Cardiac muscle cell (in vitro differentiated cells and primary cell): ENCODE results near the gene ATG16L1. TPM values are rescaled to one million over a fixed set of nuclear protein-coding genes. Genes with fewer than 3 reads are reported as not detected.

ENCODE experiments used
- DNase-seq, 2 donors: peaks; one replicate each; pipeline versions ENCODE4 v3.0.0 to v3.0.0-alpha.2; 2010 to 2017; ENCODE audit warnings: low read depth in 1 of 2, low spot score in 1 of 2
- H3K27ac ChIP-seq: fragments of 200-600 bp; sonication (generic); 2 replicates; pipeline ENCODE4 v1.5.1; 2016
- H3K27me3 ChIP-seq: fragments of 200-600 bp; sonication (generic); 2 replicates; pipeline ENCODE4 v1.6.0; 2016; ENCODE audit warnings: control low read depth
- H3K36me3 ChIP-seq: fragments of 200-600 bp; sonication (generic); 2 replicates; pipeline ENCODE4 v1.5.1; 2016; ENCODE audit warnings: control low read depth
- H3K4me1 ChIP-seq: fragments of 200-600 bp; sonication (generic); 2 replicates; pipeline ENCODE4 v1.8.1; 2017; ENCODE audit warnings: low read depth, mild to moderate bottlenecking, mixed run types
- H3K4me3 ChIP-seq: fragments of 200-600 bp; sonication (generic); 2 replicates; pipeline ENCODE4 v1.5.1; 2016; ENCODE audit warnings: mild to moderate bottlenecking
- H3K9me3 ChIP-seq: fragments of 200-600 bp; sonication (generic); 2 replicates; pipeline ENCODE4 v1.5.1; 2017; ENCODE audit warnings: low read depth, mild to moderate bottlenecking, control low read depth
- CTCF ChIP-seq: IDR thresholded peaks from 2 replicates; pipeline ENCODE4 v1.5.1; 2012; ENCODE audit warnings: low read depth, mild to moderate bottlenecking, low read length
- polyA plus RNA-seq: library from polyadenylated mRNA; unstranded; fragments of >200 nt; fragmentation: Nextera tagmentation; extraction: Ambion mirVana; gene quantifications from 2 replicates; pipeline ENCODE4 v1.2.1, GENCODE V29; 2016
- total RNA-seq: library from RNA; depleted of rRNA; stranded (reverse); fragments of >200 nt; gene quantifications from 2 replicates; pipeline ENCODE4 v1.2.3, GENCODE V29; 2016

ATG16L1 gene
- total and polyA plus RNA-seq, 2 experiments from 2014 or later, result 18.5 to 36.1 TPM

DNA sequence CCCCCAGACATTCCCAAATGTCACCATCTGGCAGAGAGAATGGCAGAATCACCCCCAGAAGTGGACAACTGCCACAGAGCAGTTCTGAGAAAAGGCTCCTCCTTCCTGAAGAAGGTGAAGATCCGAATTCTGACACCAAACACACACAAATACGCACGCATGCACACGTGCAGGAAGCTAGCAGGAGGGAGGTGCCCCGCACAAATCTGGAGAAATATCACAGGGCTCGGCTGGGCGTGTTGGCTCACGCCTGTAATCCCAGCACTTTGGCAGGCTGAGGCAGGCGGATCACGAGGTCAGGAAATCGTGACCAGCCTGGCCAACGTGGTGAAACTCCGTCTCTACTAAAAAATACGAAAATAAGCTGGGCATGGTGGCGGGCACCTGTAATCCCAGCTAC is 38.5 kb upstream of the ATG16L1 start:
- DNase-seq, result no peak
- no peaks in the 10 kb centered on the region for H3K9me3 ChIP-seq
- peaks cover 22% of the 10 kb centered on the region for H3K4me1 ChIP-seq
- no peak overlapping the region for H3K27ac ChIP-seq
- H3K36me3 ChIP-seq, result no peaks in the 10 kb centered on the region
- H3K27me3 ChIP-seq, result no peaks in the 10 kb centered on the region
- H3K4me3 ChIP-seq, result no peak overlapping the region
- TF ChIP-seq CTCF, result no peak

- H3K27me3 ChIP-seq, result no peaks in the 10 kb centered on the region
- DNase-seq, result no peak
- H3K9me3 ChIP-seq, result no peaks in the 10 kb centered on the region
- peaks cover 12% of the 10 kb centered on the region for H3K4me1 ChIP-seq
- TF ChIP-seq CTCF, result no peak
- no peaks in the 10 kb centered on the region for H3K36me3 ChIP-seq
- H3K4me3 ChIP-seq, result no peak overlapping the region
- no peak overlapping the region for H3K27ac ChIP-seq
Observed at GRCh38 chr2:233213975-233214374, 37.5 kb upstream of the ATG16L1 start.

DNA sequence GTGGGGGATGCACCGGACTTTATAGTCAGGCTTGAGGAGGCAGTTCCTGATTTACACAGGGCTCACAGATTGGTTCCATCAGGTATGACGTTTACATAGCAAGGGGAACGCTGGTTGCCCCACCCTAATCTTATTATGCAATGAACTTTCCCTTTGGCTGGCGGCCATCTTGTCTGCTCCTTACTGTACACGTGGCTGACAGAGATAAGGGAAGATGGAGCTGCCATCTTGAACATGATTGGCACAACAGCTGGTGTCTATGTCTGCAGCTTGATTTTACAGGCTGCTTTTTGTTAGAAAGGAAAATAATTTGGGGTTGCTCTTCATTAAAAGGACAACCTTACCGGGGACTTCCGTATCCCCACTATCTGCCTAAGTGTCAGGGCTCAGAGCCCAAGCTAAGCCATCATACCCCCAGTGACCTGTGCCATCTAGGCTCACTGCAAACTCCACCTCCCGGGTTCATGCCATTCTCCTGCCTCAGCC is 33.5 kb upstream of the ATG16L1 start:
- no peak for TF ChIP-seq CTCF

GRCh38 chr2:233218836-233219235 is 32.6 kb upstream of the ATG16L1 start:
- H3K36me3 ChIP-seq, result no peaks in the 10 kb centered on the region
- no peaks in the 10 kb centered on the region for H3K9me3 ChIP-seq
- peaks cover 6% of the 10 kb centered on the region for H3K4me1 ChIP-seq
- TF ChIP-seq CTCF, result no peak
- H3K27me3 ChIP-seq, result no peaks in the 10 kb centered on the region
- DNase-seq, result no peak
- H3K27ac ChIP-seq, result no peak overlapping the region
- H3K4me3 ChIP-seq, result no peak overlapping the region

More for the DNA sequence above, 33.5 kb upstream of the ATG16L1 start:
- no peaks in the 10 kb centered on the region for H3K27me3 ChIP-seq
- no peaks in the 10 kb centered on the region for H3K9me3 ChIP-seq
- no peaks in the 10 kb centered on the region for H3K36me3 ChIP-seq
- no peak overlapping the region for H3K4me3 ChIP-seq
- no peak overlapping the region for H3K27ac ChIP-seq
- peaks cover 6% of the 10 kb centered on the region for H3K4me1 ChIP-seq
- peak in 1 of 2 donors; percentile 58 for DNase-seq

GRCh38 chr2:233219848-233220247 is 31.6 kb upstream of the ATG16L1 start:
- TF ChIP-seq CTCF, result no peak
- H3K27me3 ChIP-seq, result no peaks in the 10 kb centered on the region
- no peak overlapping the region for H3K4me3 ChIP-seq
- DNase-seq, result no peak
- H3K9me3 ChIP-seq, result no peaks in the 10 kb centered on the region
- no peaks in the 10 kb centered on the region for H3K36me3 ChIP-seq
- H3K4me1 ChIP-seq, result peaks cover 6% of the 10 kb centered on the region
- H3K27ac ChIP-seq, result no peak overlapping the region
